Right lung (tissue), 5 donors: ENCODE data around the gene IL10RA. TPM values are rescaled to one million over a fixed set of nuclear protein-coding genes. Genes with fewer than 3 reads are reported as not detected.
"Not testable (repeated sequence)": the region's sequence is repeated elsewhere in the genome, so short reads cannot be mapped to it uniquely, and the experiment has no call there.

Experiments
- DNase-seq, 2 donors: peaks; one replicate each; pipeline ENCODE4 v3.0.0-alpha.2; 2013
- polyA plus RNA-seq, 5 donors: library from polyadenylated mRNA; unstranded; fragments of 120-200 nt; gene quantifications; one replicate each; pipeline versions ENCODE4 v1.2.1 to v1.2.3, GENCODE V29; 2013; ENCODE audit warnings: inconsistent platforms in 1 of 5, low replicate concordance in 1 of 5; ENCODE audit not compliant: insufficient read length in 5 of 5, insufficient read depth in 1 of 5

IL10RA gene
- polyA plus RNA-seq, 5 donors = 4.0 to 7.3 (median 4.9) TPM

- no peak for DNase-seq
These were observed 19.3 kb downstream of the IL10RA start for GRCh38 chr11:118005224-118006152.

- no peak for DNase-seq
These were observed 19.9 kb downstream of the IL10RA start for GRCh38 chr11:118006153-118006534.

- DNase-seq = no peak
These were observed 20.8 kb downstream of the IL10RA start for GRCh38 chr11:118007040-118007439.

GRCh38 chr11:118007563-118008270, 21.5 kb downstream of the IL10RA start:
- not testable (repeated sequence) for DNase-seq

- no peak for DNase-seq
These were observed 22.2 kb downstream of the IL10RA start for GRCh38 chr11:118008271-118008911.

- DNase-seq = no peak
These were observed 23.9 kb downstream of the IL10RA start for GRCh38 chr11:118009864-118010737.

GRCh38 chr11:118010738-118011461, 24.7 kb downstream of the IL10RA start:
- DNase-seq = no peak

GRCh38 chr11:118012083-118012669, 26.0 kb downstream of the IL10RA start:
- DNase-seq = no peak

GRCh38 chr11:118014022-118014421, 27.8 kb downstream of the IL10RA start:
- DNase-seq = no peak

GRCh38 chr11:118015385-118015841, 29.2 kb downstream of the IL10RA start:
- DNase-seq = no peak

- DNase-seq = no peak
These were observed 29.9 kb downstream of the IL10RA start for GRCh38 chr11:118016104-118016503.

- DNase-seq = no peak
These were observed 30.9 kb downstream of the IL10RA start for GRCh38 chr11:118017111-118017510.

GRCh38 chr11:118017631-118018315, 31.6 kb downstream of the IL10RA start:
- DNase-seq = no peak

GRCh38 chr11:118018401-118018800, 32.2 kb downstream of the IL10RA start:
- no peak for DNase-seq

GRCh38 chr11:118021146-118021545, 35.0 kb downstream of the IL10RA start:
- DNase-seq = no peak

GRCh38 chr11:118027694-118028093, 41.5 kb downstream of the IL10RA start:
- no peak for DNase-seq

- DNase-seq = no peak
These were observed 42.4 kb downstream of the IL10RA start for GRCh38 chr11:118028626-118029025.

- DNase-seq = no peak
These were observed 47.2 kb downstream of the IL10RA start for GRCh38 chr11:118033443-118033842.

- no peak for DNase-seq
These were observed 55.9 kb downstream of the IL10RA start for GRCh38 chr11:118042141-118042540.

GRCh38 chr11:118042796-118043195, 56.6 kb downstream of the IL10RA start:
- DNase-seq = no peak
